Pancreas (tissue), 10 donors: Measurements from ENCODE around the gene STK10. TPM values are rescaled to one million over a fixed set of nuclear protein-coding genes. Genes with fewer than 3 reads are reported as not detected.

Experiments
- ATAC-seq, 4 donors: fragments of 200-7000 bp; cut with Tn5 transposase; one replicate each; pipeline versions ENCODE4 v1.8.0 to v1.9.1; 2020; ENCODE audit warnings: mild to moderate bottlenecking in 4 of 4, moderate library complexity in 4 of 4
- DNase-seq, 6 donors: peaks; one replicate each; pipeline ENCODE4 v3.0.0-alpha.2; 2020
- FAIRE-seq: peaks from 2 replicates; lab custom pipeline; 2012; peaks lifted over from hg19 to GRCh38; lab: Jason Lieb, UNC
- H3K27ac ChIP-seq, 4 donors: fragments of 200-600 bp; sonication (generic); 1 replicate in 3 of 4; 2 replicates in 1 of 4; pipeline versions ENCODE4 v1.5.0 to v1.8.0; 2020
- H3K27me3 ChIP-seq, 4 donors: fragments of 200-600 bp; one replicate each; pipeline ENCODE4 v1.8.0; 2021
- H3K36me3 ChIP-seq, 3 donors: fragments of 200-600 bp; sonication (generic) in 1 of 3; one replicate each; pipeline versions ENCODE4 v1.5.0 to v1.8.0; 2020 to 2021
- H3K4me1 ChIP-seq, 3 donors: fragments of 200-600 bp; one replicate each; pipeline ENCODE4 v1.8.0; 2021
- H3K4me3 ChIP-seq, 4 donors: fragments of 200-600 bp; sonication (generic) in 2 of 4; one replicate each; pipeline versions ENCODE4 v1.5.0 to v1.8.0; 2020 to 2021
- H3K9me3 ChIP-seq, 4 donors: fragments of 200-600 bp; one replicate each; pipeline ENCODE4 v1.8.0; 2021
- CTCF ChIP-seq, 4 donors: fragments of 200-600 bp; sonication (generic) in 3 of 4; IDR thresholded peaks; one replicate each; pipeline versions ENCODE4 v1.5.0 to v1.8.0; 2021; ENCODE audit warnings: antibody characterized with exemption in 4 of 4
- WGBS, 2 donors: extraction: QIAGEN DNeasy Blood & Tissue Kit; methylation state at CpG; one replicate each; pipeline ENCODE4 v1.1.7; 2013; 5-methylcytosine and 5-hydroxymethylcytosine counted together
- intact Hi-C, 3 donors: fragments of 100-400 bp; cut with DNase I; formaldehyde crosslinking; loops; one replicate each; pipeline versions ENCODE4 v1.11.1 to v1.14.2; 2022
- polyA plus RNA-seq, 2 donors: library from polyadenylated mRNA; stranded (reverse); fragments of 200-250 nt; gene quantifications; one replicate each; pipeline ENCODE4 v1.2.3, GENCODE V29; 2013
- total RNA-seq, 6 donors: library from RNA; stranded (reverse); fragmentation: NEBNext Ultra II Directional in 4 of 6; extraction: Animal tissue kit (Norgen Biotek cat#: 25700) in 4 of 6; gene quantifications; one replicate each; pipeline versions ENCODE4 v1.2.1 to v1.2.4, GENCODE V29; 2021 to 2023
- donor health status: healthy with polysubstance abuse.
- donor health status: DM: no; HTN: no; CAD: no; lungs with moderate emphysema.
- donor health status: DM: no; HTN: no; CAD: no.
- donor health status: control.
- donor health status: control.
- donor health status: Bipolar disorder and iron deficiency.
- donor health status: DM: yes; HTN: yes; CAD: no.
- donor health status: DM: no; HTN: no; CAD: no.
- donor health status: DM: no; HTN: no; CAD: no.
- donor health status: DM: yes; HTN: yes; CAD: no.

STK10 gene
- total and polyA plus RNA-seq, 8 donors: 4.1 to 16.3 (median 7.3) TPM

DNA sequence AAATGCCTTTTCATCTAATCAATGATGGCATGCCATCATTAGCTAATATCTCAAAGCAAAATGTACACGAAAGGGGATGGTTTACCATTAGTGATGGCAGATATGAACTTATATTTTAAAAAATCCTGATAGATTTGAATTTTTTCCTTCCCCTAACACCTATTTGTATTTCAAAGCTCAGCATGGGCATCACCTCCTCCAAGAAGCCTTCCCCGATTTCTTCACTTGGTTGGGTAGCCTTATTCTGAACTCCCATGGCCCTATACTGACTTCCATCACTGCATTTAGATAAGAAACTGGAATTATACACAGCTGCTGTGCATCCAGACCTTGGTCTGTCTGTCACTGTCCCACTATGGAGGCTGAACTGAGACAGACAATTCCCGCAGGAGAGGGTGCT is 132.0 kb downstream of the STK10 start:
- Histone ChIP-seq H3K9me3 (no peaks in the 10 kb centered on the region), H3K4me3 (no peak overlapping the region), H3K4me1 (no peaks in the 10 kb centered on the region), H3K27ac (no peak overlapping the region), H3K36me3 (no peaks in the 10 kb centered on the region), H3K27me3 (no peaks in the 10 kb centered on the region)
- FAIRE-seq (no peak), DNase-seq (no peak), ATAC-seq (no peak)
- no peak for TF ChIP-seq CTCF (IDR thresholded peaks at IDR 0.05)
- 93 to 97% methylated on average over 3 of the region's 3 CpGs for WGBS, 2 donors
- intact Hi-C loops: no loop called here

DNA sequence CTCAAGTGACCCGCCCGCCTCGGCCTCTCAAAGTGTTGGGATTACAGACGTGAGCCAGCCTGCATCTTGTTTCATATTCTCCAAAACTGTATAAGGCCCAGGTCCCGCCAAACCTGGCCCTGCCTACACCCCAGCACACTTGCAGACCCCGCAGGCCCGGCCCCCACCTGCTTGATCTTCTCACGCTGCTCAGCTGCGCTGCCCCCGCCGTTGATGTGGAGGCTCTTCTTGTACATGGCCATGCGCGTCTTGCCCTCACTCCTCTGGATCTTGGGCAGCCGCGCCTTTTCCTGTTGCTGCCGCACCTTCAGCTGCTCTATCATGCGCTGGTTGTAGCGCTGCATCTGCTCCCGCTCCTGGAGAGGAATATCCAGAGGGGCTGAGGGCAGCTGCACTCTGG is 132.6 kb downstream of the STK10 start:
- intact Hi-C loops: no loop called here

GRCh38 chr5:172054611-172055153 is 133.3 kb downstream of the STK10 start:
- H3K27ac ChIP-seq: no peak overlapping the region
- no peaks in the 10 kb centered on the region for H3K36me3 ChIP-seq
- H3K4me1 ChIP-seq: no peaks in the 10 kb centered on the region
- intact Hi-C loops: no loop called here
- FAIRE-seq (no peak), DNase-seq (no peak), ATAC-seq (no peak)
- H3K4me3 ChIP-seq: no peak overlapping the region
- WGBS, 2 donors: 89 to 93% methylated on average over 11 of the region's 11 CpGs
- H3K9me3 ChIP-seq: no peaks in the 10 kb centered on the region
- H3K27me3 ChIP-seq: no peaks in the 10 kb centered on the region
- TF ChIP-seq CTCF (IDR thresholded peaks at IDR 0.05): no peak

More for the DNA sequence above, 132.6 kb downstream of the STK10 start:
- FAIRE-seq: no peak
- Histone ChIP-seq H3K36me3 (no peaks in the 10 kb centered on the region), H3K4me1 (no peaks in the 10 kb centered on the region), H3K27ac (no peak overlapping the region), H3K4me3 (no peak overlapping the region), H3K9me3 (no peaks in the 10 kb centered on the region), H3K27me3 (no peaks in the 10 kb centered on the region)
- DNase-seq: no peak
- no peak for ATAC-seq
- WGBS, 2 donors: 94 to 95% methylated on average over 19 of the region's 19 CpGs
- TF ChIP-seq CTCF (IDR thresholded peaks at IDR 0.05): no peak

DNA sequence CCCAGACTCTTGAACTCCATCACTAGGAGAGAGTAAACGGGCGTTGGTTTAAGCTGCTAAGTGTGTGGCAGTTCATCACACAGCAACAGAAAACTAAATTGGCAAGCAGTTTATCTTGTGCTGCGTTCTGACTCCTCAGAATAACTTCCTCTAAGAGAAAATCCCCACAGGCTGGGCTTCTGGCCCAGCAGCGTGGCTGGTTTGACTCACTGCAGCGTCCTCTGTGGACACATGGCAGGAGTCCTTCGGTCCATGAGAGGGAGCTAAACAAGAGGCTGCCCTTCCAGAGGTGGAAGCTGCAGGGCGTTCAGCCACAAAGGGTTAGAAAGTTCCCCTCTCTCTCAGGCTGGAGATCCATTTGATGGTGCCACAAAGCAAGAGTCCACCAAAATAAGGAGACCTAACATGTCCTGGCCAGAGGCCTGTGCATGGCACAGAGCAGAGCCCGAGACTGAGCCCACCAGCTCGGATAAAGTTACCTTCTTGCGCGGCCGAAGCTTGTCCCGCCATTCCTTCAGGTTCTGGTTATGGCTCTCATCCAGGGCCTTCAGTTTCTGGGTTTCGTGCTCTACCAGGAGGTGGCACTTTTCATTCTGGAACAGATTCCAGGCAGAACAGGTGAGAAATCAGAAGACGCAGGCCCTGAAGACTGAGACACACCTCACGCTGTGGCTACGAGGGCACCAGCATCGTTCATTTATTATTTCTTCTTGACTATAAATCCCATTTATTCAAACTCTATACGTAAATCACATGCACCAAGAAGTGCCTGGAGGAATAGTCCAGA is 135.4 kb downstream of the STK10 start:
- 84 to 85% methylated on average over 19 of the region's 19 CpGs for WGBS, 2 donors
- Histone ChIP-seq H3K27me3 (no peaks in the 10 kb centered on the region), H3K4me1 (no peaks in the 10 kb centered on the region), H3K9me3 (no peaks in the 10 kb centered on the region), H3K36me3 (no peaks in the 10 kb centered on the region), H3K27ac (no peak overlapping the region), H3K4me3 (no peak overlapping the region)
- ATAC-seq (peak in 3 of 4 donors; percentile 46 to 72 (median 71)), FAIRE-seq (no peak), DNase-seq (no peak)
- no peak for TF ChIP-seq CTCF (IDR thresholded peaks at IDR 0.05)
- intact Hi-C loops: no loop called here
